Gastroesophageal sphincter (tissue), 4 donors: ENCODE measurements around the gene WBP4. TPM values are rescaled to one million over a fixed set of nuclear protein-coding genes. Genes with fewer than 3 reads are reported as not detected.
A peak's percentile ranks its signal among the peaks of the same experiment; 100 is the strongest.
"Not testable (repeated sequence)": the region's sequence is repeated elsewhere in the genome, so short reads cannot be mapped to it uniquely, and the experiment has no call there.

Experiments used
- ATAC-seq: fragments of 150-250 bp; one replicate; pipeline ENCODE4 v1.9.1; 2016; ENCODE audit warnings: mild to moderate bottlenecking, moderate library complexity
- H3K27ac ChIP-seq, 4 donors: fragments of 200-600 bp; sonication (generic) in 3 of 4; 1 replicate in 3 of 4; 2 replicates in 1 of 4; pipeline ENCODE4 v1.5.1; 2016 to 2019
- H3K27me3 ChIP-seq: fragments of 200-600 bp; sonication (generic); one replicate; pipeline ENCODE4 v1.5.1; 2019
- H3K36me3 ChIP-seq, 2 donors: fragments of 200-600 bp; sonication (generic); one replicate each; pipeline ENCODE4 v1.5.1; 2019; ENCODE audit warnings: control low read depth in 1 of 2
- H3K4me1 ChIP-seq, 3 donors: fragments of 200-600 bp; sonication (generic); 1 replicate in 2 of 3; 2 replicates in 1 of 3; pipeline ENCODE4 v1.5.1; 2016 to 2019; ENCODE audit warnings: control low read depth in 2 of 3
- H3K4me3 ChIP-seq, 2 donors: fragments of 200-600 bp; sonication (generic); one replicate each; pipeline ENCODE4 v1.5.1; 2019; ENCODE audit warnings: mild to moderate bottlenecking in 1 of 2, moderate library complexity in 1 of 2
- H3K9me3 ChIP-seq, 3 donors: fragments of 200-600 bp; sonication (generic); one replicate each; pipeline ENCODE4 v1.5.1; 2017 to 2019; ENCODE audit warnings: control low read depth in 2 of 3
- CTCF ChIP-seq, 4 experiments: fragments of 200-600 bp in 2 of 4; fragments of 450-650 bp in 2 of 4; sonication (generic) in 1 of 4; IDR thresholded peaks; one replicate each; pipeline ENCODE4 v1.5.1; 2017 to 2019; ENCODE audit warnings: antibody characterized with exemption in 4 of 4, mild to moderate bottlenecking in 2 of 4, moderate library complexity in 2 of 4
- EP300 ChIP-seq: sonication (generic); formaldehyde crosslinking; IDR thresholded peaks from one replicate; pipeline ENCODE4 v1.6.1; 2017; ENCODE audit warnings: antibody characterized with exemption, mild to moderate bottlenecking
- POLR2A ChIP-seq, 2 donors: fragments of 450-650 bp; IDR thresholded peaks; one replicate each; pipeline ENCODE4 v1.6.1; 2017; ENCODE audit warnings: antibody characterized with exemption in 2 of 2, mild to moderate bottlenecking in 2 of 2, moderate library complexity in 1 of 2
- POLR2AphosphoS5 ChIP-seq: sonication (generic); formaldehyde crosslinking; IDR thresholded peaks from one replicate; pipeline ENCODE4 v1.6.1; 2017; ENCODE audit warnings: antibody characterized with exemption
- WGBS, 2 donors: methylation state at CpG; one replicate each; pipeline ENCODE4 v1.1.5; 2018; ENCODE audit warnings: low coverage in 1 of 2; 5-methylcytosine and 5-hydroxymethylcytosine counted together
- small RNA-seq, 4 donors: library from RNA; depleted of rRNA; stranded (forward); fragments of <200 nt; gene quantifications; one replicate each; pipeline ENCODE3, GENCODE V24; 2016
- total RNA-seq, 4 donors: library from RNA; depleted of rRNA; stranded (reverse); fragments of >200 nt; gene quantifications; one replicate each; pipeline ENCODE4 v1.1.0, GENCODE V29; 2016

The WBP4 gene
- total RNA-seq, 4 donors from 2014 or later = 19.3 to 33.1 (median 25.1) TPM

DNA sequence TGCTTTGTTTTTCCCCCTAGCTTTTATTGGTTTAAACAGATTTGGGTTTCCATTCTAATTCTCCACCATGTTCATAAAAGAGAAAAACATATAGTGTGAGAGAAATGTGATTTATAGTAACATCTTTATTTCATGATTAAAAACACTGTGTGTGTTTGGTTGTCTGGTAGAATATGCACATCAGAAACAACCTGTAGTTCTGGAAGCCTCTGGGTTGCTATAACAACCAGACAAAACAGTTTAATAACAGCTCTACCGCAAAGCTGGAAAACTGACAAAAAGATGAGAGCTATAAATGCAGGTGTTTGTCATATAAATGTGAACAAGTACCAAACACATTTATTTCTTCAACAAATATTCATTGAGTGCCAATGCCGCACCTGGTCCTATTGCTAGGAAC lies 61.5 kb downstream of the WBP4 start:
- 25 to 46% methylated on average over 2 of the region's 2 CpGs for WGBS, 2 donors
- ATAC-seq = no peak

GRCh38 chr13:41127701-41128100 lies 66.4 kb downstream of the WBP4 start:
- H3K9me3 ChIP-seq = no peaks in the 10 kb centered on the region
- WGBS, 2 donors = 69 to 72% methylated on average over 3 of the region's 3 CpGs
- H3K36me3 ChIP-seq = no peaks in the 10 kb centered on the region
- no peak overlapping the region for H3K4me3 ChIP-seq
- ATAC-seq = no peak
- H3K4me1 ChIP-seq = peaks cover 0 to 54% (median 17%) of the 10 kb centered on the region in 3 donors
- no peak overlapping the region for H3K27ac ChIP-seq
- no peak for TF ChIP-seq EP300
- no peak for TF ChIP-seq POLR2A (IDR thresholded peaks at IDR 0.05)
- TF ChIP-seq CTCF (IDR thresholded peaks at IDR 0.05) = no peak
- TF ChIP-seq POLR2AphosphoS5 = no peak
- no peaks in the 10 kb centered on the region for H3K27me3 ChIP-seq

More for the DNA sequence above, 61.5 kb downstream of the WBP4 start:
- Histone ChIP-seq H3K27me3 (no peaks in the 10 kb centered on the region), H3K36me3 (no peaks in the 10 kb centered on the region), H3K4me1 (peaks cover 0 to 15% (median 0%) of the 10 kb centered on the region in 3 donors), H3K4me3 (no peak overlapping the region), H3K27ac (no peak overlapping the region), H3K9me3 (no peaks in the 10 kb centered on the region)
- TF ChIP-seq POLR2AphosphoS5 (no peak), CTCF (IDR thresholded peaks at IDR 0.05) (no peak), EP300 (no peak), POLR2A (IDR thresholded peaks at IDR 0.05) (no peak)

GRCh38 chr13:41130356-41130755 lies 69.0 kb downstream of the WBP4 start:
- H3K27me3 ChIP-seq = no peaks in the 10 kb centered on the region
- H3K4me3 ChIP-seq = peak overlapping the region in 1 of 2 donors; percentile 85
- TF ChIP-seq EP300 = no peak
- TF ChIP-seq POLR2A (IDR thresholded peaks at IDR 0.05) = no peak
- TF ChIP-seq CTCF (IDR thresholded peaks at IDR 0.05) = no peak
- peaks cover 0 to 62% (median 22%) of the 10 kb centered on the region in 3 donors for H3K4me1 ChIP-seq
- ATAC-seq = no peak
- no peaks in the 10 kb centered on the region for H3K9me3 ChIP-seq
- H3K27ac ChIP-seq = no peak overlapping the region
- WGBS, 2 donors = 69 to 83% methylated on average over 3 of the region's 3 CpGs
- H3K36me3 ChIP-seq = no peaks in the 10 kb centered on the region

DNA sequence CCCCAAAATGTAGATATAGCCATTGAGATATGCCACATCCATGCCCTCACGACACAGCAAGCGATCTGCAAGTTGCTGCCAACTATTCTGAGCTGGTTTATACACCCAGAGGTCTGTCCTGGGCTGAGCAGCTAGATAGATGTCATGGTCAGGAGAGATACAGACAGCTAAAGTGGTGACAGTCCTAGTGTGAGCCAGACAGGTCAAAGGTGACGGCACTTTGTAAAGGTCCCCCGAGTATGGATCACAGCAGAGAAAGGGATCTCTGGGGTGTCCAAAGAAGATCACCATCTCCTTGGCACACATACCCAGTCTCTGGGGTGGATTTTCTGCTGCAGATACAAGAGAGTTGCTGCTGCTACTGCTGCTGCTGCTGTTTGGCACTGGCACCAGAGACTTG lies 69.9 kb downstream of the WBP4 start:
- ATAC-seq, H3K36me3 ChIP-seq, H3K9me3 ChIP-seq, H3K27ac ChIP-seq, H3K27me3 ChIP-seq: not testable (repeated sequence)
- 96 to 100% methylated on average over 1 to 4 of the region's 4 CpGs for WGBS, 2 donors
- H3K4me1 ChIP-seq = peaks cover 0 to 62% (median 22%) of the 10 kb centered on the region in 3 donors
- peak overlapping the region in 1 of 2 donors; percentile 85 for H3K4me3 ChIP-seq

DNA sequence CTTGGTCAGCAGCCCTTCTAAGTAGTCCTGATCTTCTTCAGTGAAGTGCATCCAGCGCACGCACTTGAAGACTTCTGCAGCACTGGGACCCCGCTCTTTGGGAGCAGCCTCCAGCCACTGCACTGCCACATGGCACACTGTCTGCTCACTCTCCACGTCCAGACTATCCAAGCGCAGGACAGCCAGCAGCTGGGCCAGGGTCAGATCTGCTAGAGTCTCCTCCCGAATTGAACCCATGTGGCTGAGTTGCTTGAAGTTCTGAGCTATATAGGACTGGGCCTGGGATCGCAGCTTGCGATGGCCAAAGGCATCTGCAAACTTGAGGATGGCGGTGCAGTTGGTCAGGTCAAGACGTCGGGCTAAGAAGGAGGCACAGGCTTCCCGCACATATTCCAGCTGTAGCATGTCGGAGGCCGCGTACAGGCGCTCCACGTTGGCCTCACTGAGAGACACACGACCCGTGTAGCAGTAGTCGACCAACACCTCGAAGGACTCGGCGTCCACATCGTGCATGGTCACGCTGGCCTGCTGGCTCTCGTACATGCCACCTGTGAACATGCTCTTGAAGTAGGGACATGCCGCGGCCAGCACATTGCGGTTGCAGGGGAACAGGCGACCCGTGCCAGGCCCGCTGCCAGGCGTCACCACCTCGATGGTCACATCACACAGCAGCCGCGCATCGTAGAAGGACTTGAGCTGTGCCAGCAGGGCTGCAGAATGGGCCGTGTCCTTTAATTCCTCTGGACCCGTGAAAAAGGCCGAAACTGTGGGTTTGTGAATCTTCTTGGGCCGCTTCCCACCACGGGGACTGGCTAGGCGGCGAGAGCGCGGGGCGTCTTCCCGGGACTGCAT lies 70.6 kb downstream of the WBP4 start:
- H3K9me3 ChIP-seq, H3K27me3 ChIP-seq, H3K36me3 ChIP-seq, ATAC-seq: not testable (repeated sequence)
- WGBS, 2 donors = no CpG with 5 or more reads among the region's 48 CpGs
- Histone ChIP-seq H3K4me1 (peaks cover 0 to 62% (median 22%) of the 10 kb centered on the region in 3 donors), H3K4me3 (peak overlapping the region; percentile 66 to 85), H3K27ac (peak overlapping the region; percentile 57 to 94 (median 90))

GRCh38 chr13:41132512-41133152 lies 71.3 kb downstream of the WBP4 start, which contains the start of gene KBTBD6:
TSS of gene KBTBD6 (minus strand) at chr13:41132802. CDS start at chr13:41132511, 291 bp downstream.
- no peaks in the 10 kb centered on the region for H3K9me3 ChIP-seq
- H3K27me3 ChIP-seq = no peaks in the 10 kb centered on the region
- H3K4me1 ChIP-seq = peaks cover 0 to 55% (median 22%) of the 10 kb centered on the region in 3 donors
- TF ChIP-seq EP300 (no peak), POLR2A (IDR thresholded peaks at IDR 0.05) (peak; percentile 29 to 41), POLR2AphosphoS5 (peak; percentile 89)
- WGBS, 2 donors = 0% methylated on average over 7 to 11 of the region's 45 CpGs
- peak; percentile 99 for ATAC-seq
- no peaks in the 10 kb centered on the region for H3K36me3 ChIP-seq
- peak within 1 kb of the TSS; percentile 57 to 94 (median 90) for H3K27ac ChIP-seq
- peak within 1 kb of the TSS; percentile 66 to 85 for H3K4me3 ChIP-seq

Small RNAs within 50 kb of the gene (small RNA-seq; reads per million reads assigned to genes)
- 0 to 1.1 (median 0.23) reads per million in 4 donors for gene MIR3168
- 0 to 0.13 (median 0.04) reads per million in 4 donors for gene RN7SL597P

Other genes with a start within 250 kb of the WBP4 start
- 10 to 100 TPM; 58.2 to 86.6 (median 69.3) TPM for gene ELF1, start 42.2 kb upstream of the WBP4 start, total RNA-seq
- 1 to 10 TPM; 6.1 to 9.8 (median 8.7) TPM for gene KBTBD6, start 71.3 kb downstream of the WBP4 start, total RNA-seq
- gene KBTBD7, start 133.1 kb downstream of the WBP4 start, total RNA-seq = 10 to 100 TPM in 1 of 4 donors, 1 to 10 TPM in 3; 6.5 to 10.3 (median 8.6) TPM
- gene MTRF1, start 202.1 kb downstream of the WBP4 start, total RNA-seq = 10 to 100 TPM in 2 of 4 donors, 1 to 10 TPM in 2; 7.3 to 14.4 (median 10.2) TPM
- 10 to 100 TPM; 15.5 to 33.5 (median 17.1) TPM for gene NAA16, start 249.8 kb downstream of the WBP4 start, total RNA-seq